Keratinocyte (primary cell): Measurements from ENCODE around the gene TMEM132C. TPM values are rescaled to one million over a fixed set of nuclear protein-coding genes. Genes with fewer than 3 reads are reported as not detected.

Source experiments
- DNase-seq: peaks from one replicate; pipeline ENCODE4 v3.0.0-alpha.2; 2011; ENCODE audit warnings: low read depth, missing footprints, low spot score
- FAIRE-seq: peaks from 2 replicates; lab custom pipeline; 2011; peaks lifted over from hg19 to GRCh38; lab: Jason Lieb, UNC
- H2AFZ ChIP-seq: 2 replicates; pipeline ENCODE4 v1.6.0; 2012; ENCODE audit warnings: low read length, control low read depth, inconsistent platforms; ENCODE audit not compliant: control insufficient read depth
- H3K27ac ChIP-seq: 2 replicates; pipeline ENCODE4 v1.5.1; 2011; ENCODE audit warnings: low read length; ENCODE audit not compliant: control insufficient read depth, insufficient read depth
- H3K27me3 ChIP-seq: 3 replicates; pipeline ENCODE4 v1.6.0; 2011; ENCODE audit warnings: low read length; ENCODE audit not compliant: control insufficient read depth, insufficient read depth; ENCODE audit errors: extremely low read depth
- H3K36me3 ChIP-seq, 2 experiments: 2 replicates in 1 of 2; 3 replicates in 1 of 2; pipeline ENCODE4 v1.5.1; 2011; ENCODE audit warnings: low read length in 2 of 2, mild to moderate bottlenecking in 1 of 2; ENCODE audit not compliant: control insufficient read depth in 2 of 2, insufficient read depth in 2 of 2; ENCODE audit errors: extremely low read depth in 1 of 2
- H3K4me1 ChIP-seq: 3 replicates; pipeline ENCODE4 v1.5.1; 2011; ENCODE audit warnings: low read length; ENCODE audit not compliant: control insufficient read depth, insufficient read depth; ENCODE audit errors: extremely low read depth
- H3K4me2 ChIP-seq: 3 replicates; pipeline ENCODE4 v1.6.0; 2011; ENCODE audit warnings: low read depth, low read length; ENCODE audit not compliant: control insufficient read depth, insufficient read depth; ENCODE audit errors: extremely low read depth
- H3K4me3 ChIP-seq, 3 experiments: fragments of 200-600 bp in 1 of 3; sonication (generic) in 1 of 3; 2 replicates in 2 of 3; 3 replicates in 1 of 3; pipeline ENCODE4 v1.5.1; 2011 to 2016; ENCODE audit warnings: low read length in 3 of 3, mild to moderate bottlenecking in 3 of 3, control low read depth in 2 of 3, inconsistent platforms in 1 of 3, low read depth in 1 of 3, mixed read lengths in 1 of 3, mixed run types in 1 of 3, moderate library complexity in 1 of 3; ENCODE audit not compliant: control insufficient read depth in 2 of 3, insufficient read depth in 2 of 3; ENCODE audit errors: extremely low read depth in 1 of 3
- H3K79me2 ChIP-seq: 2 replicates; pipeline ENCODE4 v1.6.0; 2012; ENCODE audit warnings: low read length; ENCODE audit not compliant: control insufficient read depth, insufficient read depth
- H3K9ac ChIP-seq: 3 replicates; pipeline ENCODE4 v1.6.0; 2011; ENCODE audit warnings: low read length; ENCODE audit not compliant: control insufficient read depth, insufficient read depth; ENCODE audit errors: extremely low read depth
- H3K9me1 ChIP-seq: 3 replicates; pipeline ENCODE4 v1.6.0; 2011; ENCODE audit warnings: low read length; ENCODE audit not compliant: control insufficient read depth, insufficient read depth; ENCODE audit errors: extremely low read depth
- H3K9me3 ChIP-seq: 2 replicates; pipeline ENCODE4 v1.5.1; 2012; ENCODE audit warnings: low read depth, low read length; ENCODE audit not compliant: control insufficient read depth
- H4K20me1 ChIP-seq: 3 replicates; pipeline ENCODE4 v1.6.0; 2011; ENCODE audit warnings: low read length; ENCODE audit not compliant: control insufficient read depth, insufficient read depth; ENCODE audit errors: extremely low read depth
- EZH2 ChIP-seq: IDR thresholded peaks from one replicate; pipeline ENCODE4 v1.6.1; 2012; ENCODE audit warnings: inconsistent platforms, mild to moderate bottlenecking, low read length, moderate library complexity
- dilution Hi-C: fragments of 300-500 bp; cut with MboI; formaldehyde crosslinking; loops from one replicate; pipeline ENCODE4 v1.7.0; 2020; ENCODE audit warnings: low sequenced_read_pairs; ENCODE audit not compliant: extremely low pct_ligation_motif_present
- polyA plus RNA-seq, 5 experiments: library from polyadenylated mRNA; depleted of rRNA in 3 of 5; stranded (reverse) in 3 of 5; stranded (forward) in 1 of 5; unstranded in 1 of 5; fragments of >200 nt; gene quantifications; 1 replicate in 1 of 5; 2 replicates in 3 of 5; 3 replicates in 1 of 5; pipeline versions ENCODE4 v1.2.1 to v1.2.3, GENCODE V29; 2011 to 2012; ENCODE audit warnings: missing spikeins in 2 of 5, low read depth in 1 of 5, low replicate concordance in 1 of 5
- TF ChIP-seq, protein P1 (sequence below), 3 experiments: IDR thresholded peaks in 1 of 3; conservative IDR thresholded peaks in 1 of 3; optimal IDR thresholded peaks in 1 of 3; 2 replicates in 2 of 3; 3 replicates in 1 of 3; pipeline versions ENCODE3 to v1.5.1; 2011; ENCODE audit warnings: low read length in 3 of 3, mild to moderate bottlenecking in 3 of 3, moderate library complexity in 2 of 3, control low read depth in 1 of 3, inconsistent platforms in 1 of 3; ENCODE audit not compliant: insufficient read depth in 2 of 3; ENCODE audit errors: extremely low read depth in 1 of 3

TMEM132C gene
- polyA plus RNA-seq, 1 donor (not counting 4 experiments of a cell fraction or from before 2014, with no cell fraction given), result not detected

DNA sequence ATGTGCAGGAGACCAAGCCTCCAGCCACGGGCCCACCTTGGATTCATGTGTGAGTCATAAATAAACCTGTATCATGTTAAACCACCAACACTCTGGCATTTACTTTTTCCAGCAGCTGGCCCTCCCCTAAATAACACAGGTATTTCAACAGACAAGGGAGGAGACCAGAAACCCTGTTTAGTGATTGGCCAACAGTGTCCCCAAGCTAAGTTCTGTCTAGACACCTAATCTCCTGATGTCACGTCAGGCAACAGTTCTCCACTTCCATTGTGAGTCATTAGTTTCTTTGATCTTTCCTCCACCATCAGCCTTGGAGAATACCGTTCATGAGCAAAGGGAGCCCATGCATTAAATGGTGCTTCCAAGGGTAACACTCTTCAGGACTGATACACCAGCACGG is 196.9 kb downstream of the TMEM132C start:
- no peaks in the 10 kb centered on the region for H3K9me1 ChIP-seq
- H3K27me3 ChIP-seq, result no peaks in the 10 kb centered on the region
- no peak overlapping the region for H3K4me2 ChIP-seq
- no peaks in the 10 kb centered on the region for H3K79me2 ChIP-seq
- peaks cover 20% of the 10 kb centered on the region for H3K9me3 ChIP-seq
- DNase-seq (no peak), FAIRE-seq (no peak)
- H3K9ac ChIP-seq, result no peak overlapping the region
- no peaks in the 10 kb centered on the region for H3K4me1 ChIP-seq
- no peaks in the 10 kb centered on the region for H4K20me1 ChIP-seq
- no peaks in the 10 kb centered on the region for H3K36me3 ChIP-seq
- TF ChIP-seq, protein P1, sequence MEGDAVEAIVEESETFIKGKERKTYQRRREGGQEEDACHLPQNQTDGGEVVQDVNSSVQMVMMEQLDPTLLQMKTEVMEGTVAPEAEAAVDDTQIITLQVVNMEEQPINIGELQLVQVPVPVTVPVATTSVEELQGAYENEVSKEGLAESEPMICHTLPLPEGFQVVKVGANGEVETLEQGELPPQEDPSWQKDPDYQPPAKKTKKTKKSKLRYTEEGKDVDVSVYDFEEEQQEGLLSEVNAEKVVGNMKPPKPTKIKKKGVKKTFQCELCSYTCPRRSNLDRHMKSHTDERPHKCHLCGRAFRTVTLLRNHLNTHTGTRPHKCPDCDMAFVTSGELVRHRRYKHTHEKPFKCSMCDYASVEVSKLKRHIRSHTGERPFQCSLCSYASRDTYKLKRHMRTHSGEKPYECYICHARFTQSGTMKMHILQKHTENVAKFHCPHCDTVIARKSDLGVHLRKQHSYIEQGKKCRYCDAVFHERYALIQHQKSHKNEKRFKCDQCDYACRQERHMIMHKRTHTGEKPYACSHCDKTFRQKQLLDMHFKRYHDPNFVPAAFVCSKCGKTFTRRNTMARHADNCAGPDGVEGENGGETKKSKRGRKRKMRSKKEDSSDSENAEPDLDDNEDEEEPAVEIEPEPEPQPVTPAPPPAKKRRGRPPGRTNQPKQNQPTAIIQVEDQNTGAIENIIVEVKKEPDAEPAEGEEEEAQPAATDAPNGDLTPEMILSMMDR (optimal IDR thresholded peaks at IDR 0.05 in 1 of 3, IDR thresholded peaks at IDR 0.05 in 1 of 3, conservative IDR thresholded peaks at IDR 0.05 in 1 of 3; ENCODE audit: extremely low read depth in 1 of 3, insufficient read depth in 2 of 3, low read length in 3 of 3), result no peak
- no peak for TF ChIP-seq EZH2
- H3K27ac ChIP-seq, result no peak overlapping the region
- H3K4me3 ChIP-seq, result no peak overlapping the region
- dilution Hi-C loops, result no loop called here
- H2AFZ ChIP-seq, result no peak overlapping the region

DNA sequence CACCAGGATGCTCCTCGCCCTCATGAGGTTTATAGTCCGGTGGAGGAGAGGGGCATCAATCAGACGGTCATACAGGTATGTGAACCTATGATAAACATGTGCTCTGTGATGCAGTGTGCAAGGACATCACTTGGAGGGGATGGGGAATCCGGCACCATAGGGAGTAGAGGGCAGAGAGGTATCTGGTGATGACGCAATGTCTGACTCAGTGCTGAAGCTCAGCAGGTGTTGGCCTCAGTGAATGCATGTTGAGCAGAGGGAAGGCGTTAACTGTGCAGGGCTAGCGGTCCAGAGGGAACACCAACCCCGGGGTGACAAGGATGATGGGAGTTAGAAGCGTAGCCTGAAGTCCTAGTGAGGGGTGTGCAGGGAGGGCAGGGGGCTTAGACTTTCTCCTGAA is 200.9 kb downstream of the TMEM132C start:
- H3K4me3 ChIP-seq, result no peak overlapping the region
- no peak overlapping the region for H3K4me2 ChIP-seq
- dilution Hi-C loops, result no loop called here
- no peak overlapping the region for H3K27ac ChIP-seq
- DNase-seq (no peak), FAIRE-seq (no peak)
- H3K79me2 ChIP-seq, result no peaks in the 10 kb centered on the region
- H3K9me3 ChIP-seq, result peaks cover 20% of the 10 kb centered on the region
- H3K36me3 ChIP-seq, result no peaks in the 10 kb centered on the region
- no peaks in the 10 kb centered on the region for H4K20me1 ChIP-seq
- H2AFZ ChIP-seq, result no peak overlapping the region
- H3K4me1 ChIP-seq, result no peaks in the 10 kb centered on the region
- no peaks in the 10 kb centered on the region for H3K27me3 ChIP-seq
- no peaks in the 10 kb centered on the region for H3K9me1 ChIP-seq
- H3K9ac ChIP-seq, result no peak overlapping the region
- TF ChIP-seq, protein P1 (optimal IDR thresholded peaks at IDR 0.05 in 1 of 3, IDR thresholded peaks at IDR 0.05 in 1 of 3, conservative IDR thresholded peaks at IDR 0.05 in 1 of 3; ENCODE audit: extremely low read depth in 1 of 3, insufficient read depth in 2 of 3, low read length in 3 of 3), result no peak
- TF ChIP-seq EZH2, result no peak
